Stimulated activated CD8-positive, alpha-beta memory T cell treated with anti-CD3 and anti-CD28 coated beads, Interleukin-15, amount 100 ng/mL, for 48 hours (primary cell): Measurements from ENCODE around the gene RASSF4.
"Not testable (repeated sequence)": the region's sequence is repeated elsewhere in the genome, so short reads cannot be mapped to it uniquely, and the experiment has no call there.

ENCODE experiments used
- DNase-seq, 2 donors: peaks; one replicate each; pipeline ENCODE4 v3.0.0-alpha.2; 2020; ENCODE audit warnings: low read depth in 2 of 2

RASSF4 gene

GRCh38 chr10:45006276-45007030 lies 46.9 kb downstream of the RASSF4 start:
- DNase-seq = no peak

GRCh38 chr10:45008524-45009161 lies 49.0 kb downstream of the RASSF4 start:
- DNase-seq = no peak

- not testable (repeated sequence) for DNase-seq
Measured at GRCh38 chr10:45014557-45014956, 55.0 kb downstream of the RASSF4 start.

GRCh38 chr10:45015590-45015989 lies 56.0 kb downstream of the RASSF4 start:
- DNase-seq = no peak

- DNase-seq = no peak
Measured at GRCh38 chr10:45023426-45023825, 63.8 kb downstream of the RASSF4 start.

GRCh38 chr10:45034301-45034700 lies 74.7 kb downstream of the RASSF4 start:
- no peak for DNase-seq

- DNase-seq = no peak
Measured at GRCh38 chr10:45035673-45036072, 76.1 kb downstream of the RASSF4 start.

- no peak for DNase-seq
Measured at GRCh38 chr10:45040921-45041542, 81.4 kb downstream of the RASSF4 start.

- no peak for DNase-seq
Measured at GRCh38 chr10:45044290-45044689, 84.7 kb downstream of the RASSF4 start.
